Activated T-helper 1 cell treated with anti-CD3 and anti-CD28 coated beads, Interleukin-2, amount 50 U/mL, for 16 hours (primary cell): ENCODE measurements around the gene SNU13.
"Not testable (repeated sequence)": the region's sequence is repeated elsewhere in the genome, so short reads cannot be mapped to it uniquely, and the experiment has no call there.

ENCODE experiments used
- DNase-seq, 2 donors: peaks; one replicate each; pipeline ENCODE4 v3.0.0-alpha.2; 2020; ENCODE audit warnings: low read depth in 1 of 2, low spot score in 1 of 2

SNU13 gene

GRCh38 chr22:41682033-41682807 lies 6.4 kb downstream of the SNU13 start:
- DNase-seq, result peak; percentile 73 to 77

GRCh38 chr22:41681616-41682015 lies 7.1 kb downstream of the SNU13 start:
- no peak for DNase-seq

- no peak for DNase-seq
Measured at GRCh38 chr22:41676134-41676533, 12.5 kb downstream of the SNU13 start.

GRCh38 chr22:41674846-41675340 lies 13.8 kb downstream of the SNU13 start:
- no peak for DNase-seq

DNA sequence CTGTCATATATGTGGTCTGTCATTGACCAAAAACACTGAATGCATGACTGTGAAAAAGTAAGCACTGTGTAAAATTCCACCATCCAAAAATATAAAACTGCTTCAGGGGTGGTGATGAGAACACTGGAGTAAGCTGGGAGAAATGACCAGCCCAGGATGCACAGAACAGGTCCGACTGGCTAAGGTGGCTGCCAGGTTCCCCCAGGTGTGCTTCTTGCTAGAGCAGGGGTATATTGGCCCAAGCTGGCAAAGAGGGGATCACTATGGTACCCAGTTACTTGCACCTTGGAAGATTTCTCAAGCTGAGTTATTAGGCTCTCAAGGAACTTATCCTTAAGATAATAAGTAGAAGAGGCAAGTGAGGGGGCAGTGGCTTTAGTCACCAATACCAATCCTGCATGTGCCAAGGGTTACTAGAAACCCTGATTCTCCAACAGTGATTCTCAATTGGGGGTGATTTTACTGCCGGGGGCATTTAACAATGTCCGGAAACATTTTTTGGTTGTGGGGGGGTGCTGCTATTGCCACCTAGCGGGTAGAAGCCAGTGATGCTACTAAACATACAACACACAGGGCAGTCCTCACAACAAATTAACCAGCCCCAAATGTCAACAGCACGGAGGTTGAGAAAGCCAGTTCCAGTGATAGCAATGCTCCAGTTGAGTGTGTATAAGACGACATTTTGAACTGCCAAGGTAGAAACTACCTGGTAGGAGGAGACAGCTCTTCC lies 15.7 kb downstream of the SNU13 start:
- no peak for DNase-seq

DNA sequence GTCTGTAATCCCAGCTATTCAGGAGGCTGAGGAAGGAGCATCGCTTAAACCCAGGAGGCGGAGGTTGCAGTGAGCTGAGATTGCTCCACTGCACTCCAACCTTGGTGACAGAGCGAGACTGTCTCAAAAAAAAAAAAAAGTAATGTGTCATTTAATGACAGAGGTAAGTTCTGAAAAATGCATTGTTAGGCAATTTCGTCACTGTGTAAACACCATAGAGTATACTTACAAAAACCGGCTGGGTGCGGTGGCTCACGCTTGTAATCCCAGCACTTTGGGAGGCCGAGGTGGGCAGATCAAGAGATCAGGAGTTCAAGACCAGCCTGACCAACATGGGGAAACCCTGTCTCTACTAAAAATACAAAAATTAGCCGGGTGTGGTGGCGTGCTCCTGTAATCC lies 16.6 kb downstream of the SNU13 start:
- not testable (repeated sequence) for DNase-seq

- DNase-seq, result no peak
Measured at GRCh38 chr22:41668971-41669911, 19.4 kb downstream of the SNU13 start.

DNA sequence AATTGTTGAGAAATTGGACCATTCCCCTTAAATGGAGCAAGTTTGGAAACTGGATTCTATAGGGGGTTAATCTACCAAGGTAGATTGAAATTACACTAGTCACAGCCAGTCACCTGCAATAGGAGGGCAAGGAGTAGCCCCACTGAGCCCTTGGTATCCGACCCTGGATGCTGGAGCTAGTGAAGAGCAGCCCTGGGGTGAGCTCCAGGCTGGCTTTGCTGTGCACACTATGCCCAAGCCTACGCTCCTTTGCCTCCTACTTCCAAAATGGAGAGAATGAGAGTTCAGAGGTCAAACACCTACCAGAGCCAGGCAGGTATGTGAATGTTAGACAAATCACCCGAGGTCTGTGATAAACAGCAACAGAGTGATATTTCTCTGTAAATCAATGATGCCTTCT lies 23.7 kb downstream of the SNU13 start:
- DNase-seq, result no peak

- no peak for DNase-seq
Measured at GRCh38 chr22:41664490-41664889, 24.2 kb downstream of the SNU13 start.

GRCh38 chr22:41663594-41663993 lies 25.1 kb downstream of the SNU13 start:
- not testable (repeated sequence) for DNase-seq

- no peak for DNase-seq
Measured at GRCh38 chr22:41661713-41662112, 27.0 kb downstream of the SNU13 start.

DNA sequence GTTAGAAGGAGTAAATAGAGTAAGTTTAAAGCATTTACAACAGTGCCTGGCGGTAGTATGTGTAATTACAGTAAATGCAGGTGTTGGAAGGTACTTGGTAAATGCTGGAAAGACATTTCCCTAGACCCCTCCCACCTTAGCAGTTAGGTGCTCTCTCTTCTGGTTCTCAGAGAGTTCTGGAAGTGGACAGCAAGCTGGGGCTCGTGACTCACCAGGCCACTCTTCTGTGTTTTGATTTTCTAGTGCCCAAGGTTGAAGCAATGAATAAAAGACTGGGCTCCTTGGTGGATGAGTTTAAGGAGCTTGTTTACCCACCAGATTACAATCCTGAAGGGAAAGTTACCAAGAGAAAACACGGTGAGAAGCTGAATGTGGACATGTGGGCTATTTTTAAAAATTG lies 27.6 kb downstream of the SNU13 start:
- DNase-seq, result no peak

DNA sequence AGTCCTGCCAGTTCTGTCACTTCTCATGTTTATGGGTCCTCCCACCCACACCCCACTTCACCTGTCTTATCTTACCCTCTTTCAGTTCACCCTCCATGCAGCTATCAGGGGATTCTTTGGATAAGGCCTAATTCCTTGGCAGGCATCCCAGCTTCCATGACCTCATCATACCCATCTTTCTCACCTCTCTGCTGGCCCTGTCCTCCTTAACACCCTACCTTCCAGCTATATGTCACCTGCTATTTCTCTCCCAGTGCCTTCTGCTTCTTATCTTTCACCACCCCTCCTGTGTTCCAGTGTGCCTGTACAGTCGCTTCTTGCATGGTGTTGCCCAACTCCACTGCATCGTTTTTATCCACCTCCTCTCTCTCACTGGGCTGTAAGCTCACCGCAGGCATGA lies 28.3 kb downstream of the SNU13 start:
- DNase-seq, result no peak

DNA sequence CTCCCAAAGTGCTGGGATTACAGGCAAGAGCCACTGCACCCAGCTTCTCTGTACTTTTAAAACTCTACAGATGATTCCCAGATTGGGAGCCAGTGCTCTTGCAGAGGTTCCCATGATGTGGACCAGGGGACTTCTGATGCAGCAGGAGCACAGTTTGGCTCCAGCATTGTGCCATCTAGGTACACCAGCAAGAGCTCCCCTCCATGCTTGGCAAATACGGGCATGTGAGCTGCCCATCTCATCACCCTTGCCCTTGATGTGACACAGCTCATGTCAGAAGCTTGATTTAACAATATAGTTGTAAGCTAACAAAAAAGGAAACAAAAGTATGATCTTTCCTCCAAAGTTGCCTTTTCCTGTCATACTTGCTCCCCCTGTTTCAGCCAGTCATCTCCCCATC lies 28.7 kb downstream of the SNU13 start:
- no peak for DNase-seq

DNA sequence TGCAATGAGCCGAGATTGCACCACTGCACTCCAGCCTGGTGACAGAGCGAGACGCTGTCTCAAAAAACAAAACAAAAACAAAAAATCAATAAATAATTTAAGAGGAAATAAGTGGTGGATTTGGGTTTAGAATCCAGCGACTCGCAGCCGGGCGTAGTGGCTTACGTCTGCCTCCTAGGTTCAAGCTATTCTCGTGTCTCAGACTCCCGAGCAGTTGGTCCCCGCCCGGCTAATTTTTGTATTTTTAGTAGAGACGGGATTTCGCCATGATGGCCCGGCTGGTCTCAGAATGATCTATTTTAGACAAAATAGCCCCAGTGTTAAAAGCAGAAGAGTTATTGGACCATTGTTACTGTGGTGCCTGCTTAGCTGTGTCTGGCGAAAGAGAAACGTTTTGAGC lies 29.8 kb downstream of the SNU13 start:
- DNase-seq, result no peak

DNA sequence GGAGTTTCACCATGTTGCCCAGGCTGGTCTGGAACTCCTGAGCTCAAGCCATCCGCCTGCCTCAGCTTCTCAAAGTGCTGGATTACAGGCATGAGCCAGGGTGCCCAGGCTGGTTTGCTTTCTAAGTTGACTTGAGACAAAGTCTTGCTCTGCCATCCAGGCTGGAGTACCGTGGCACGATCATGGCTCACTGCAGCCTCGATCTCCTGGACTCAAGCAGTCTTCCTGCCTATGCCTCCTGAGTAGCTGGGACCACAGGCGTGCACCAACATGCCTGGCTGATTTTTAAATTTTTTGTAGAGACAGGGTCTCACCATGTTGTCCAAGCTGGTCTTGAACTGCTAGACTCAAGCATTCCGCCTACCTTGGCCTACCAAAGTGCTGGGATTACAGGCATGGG lies 31.0 kb downstream of the SNU13 start:
- DNase-seq, result no peak

DNA sequence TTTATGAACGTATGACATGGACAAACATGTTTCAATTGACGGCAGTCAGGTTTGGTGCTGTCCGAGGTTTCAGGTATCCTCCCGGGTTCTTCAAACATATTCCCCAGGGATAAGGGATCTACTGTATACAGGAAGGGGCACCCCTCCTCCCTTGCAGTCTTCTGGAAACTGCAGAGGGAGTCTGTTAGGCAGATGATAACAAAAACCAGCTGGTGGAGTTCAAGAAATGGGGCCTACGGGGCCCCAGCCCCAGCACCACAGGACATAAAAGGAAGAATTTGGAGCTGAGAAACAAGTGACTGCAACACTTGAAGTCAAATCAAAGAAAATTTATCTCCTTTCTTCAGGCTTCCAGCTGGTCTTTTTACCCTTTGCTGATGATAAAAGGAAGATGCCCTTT lies 32.1 kb downstream of the SNU13 start:
- no peak for DNase-seq

DNA sequence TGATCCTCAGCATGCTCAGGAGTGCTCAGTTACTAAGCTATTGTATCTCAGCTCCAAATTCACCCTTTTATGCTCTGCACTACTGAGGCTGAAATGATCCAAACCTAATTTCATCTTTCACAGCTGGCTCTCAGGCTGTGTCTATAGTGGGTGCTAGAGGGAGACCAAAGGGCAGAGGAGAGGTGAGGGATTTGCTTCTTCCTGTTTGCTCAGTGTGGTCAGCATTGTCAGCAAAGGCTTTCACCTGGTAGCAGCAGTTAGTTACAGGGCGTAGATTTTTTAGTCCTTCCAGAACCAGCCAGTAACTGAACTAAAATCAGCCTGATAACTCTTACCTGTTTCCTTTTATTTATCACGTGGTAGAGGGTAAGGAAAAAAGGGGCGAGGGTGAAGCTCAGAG lies 34.3 kb downstream of the SNU13 start:
- no peak for DNase-seq

- no peak for DNase-seq
Measured at GRCh38 chr22:41650821-41651220, 37.8 kb downstream of the SNU13 start.

DNA sequence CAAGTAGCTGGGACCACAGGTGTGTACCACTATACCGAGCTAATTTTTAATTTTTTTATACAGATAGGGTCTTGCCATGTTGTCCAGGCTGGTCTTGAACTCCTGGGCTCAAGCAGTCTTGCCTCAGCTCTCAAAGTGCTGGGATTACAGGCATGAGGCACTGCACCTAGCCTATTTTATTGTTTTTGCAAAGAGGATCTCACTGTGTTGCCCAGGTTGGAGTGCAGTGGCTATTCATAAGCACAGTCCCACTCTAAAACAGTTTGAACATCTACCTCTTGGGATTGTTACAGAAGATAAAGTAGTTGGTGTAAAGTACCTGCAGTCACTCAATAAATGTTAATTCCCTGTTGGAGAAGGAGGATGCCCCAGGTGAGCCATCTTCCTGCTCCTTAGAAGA lies 38.4 kb downstream of the SNU13 start:
- no peak for DNase-seq

DNA sequence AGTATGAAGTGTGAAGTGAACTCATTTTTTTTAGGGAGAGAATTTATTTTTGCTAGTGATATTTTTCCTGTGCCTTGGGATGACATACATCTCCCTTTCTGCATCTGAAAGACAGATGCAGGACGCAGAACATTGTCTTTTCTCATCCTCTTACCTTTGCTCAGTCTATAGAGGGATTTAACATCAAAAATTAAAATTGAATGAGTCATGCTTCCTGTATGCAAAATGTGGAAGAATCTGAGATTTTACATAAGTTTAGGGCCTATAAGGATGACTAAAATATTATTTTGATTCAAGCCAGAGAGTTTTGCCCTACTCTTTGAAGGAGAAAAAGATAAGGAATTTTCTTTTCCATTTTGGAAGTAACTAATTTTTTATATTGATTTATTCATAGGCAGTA lies 40.2 kb downstream of the SNU13 start:
- DNase-seq, result no peak
